HG03469 (cell line): ENCODE data around the gene FAM89B.
"Not testable (repeated sequence)": the region's sequence is repeated elsewhere in the genome, so short reads cannot be mapped to it uniquely, and the experiment has no call there.

Experiments
- ATAC-seq: cut with Tn5 transposase; IDR thresholded peaks from one replicate; pipeline ENCODE4 v1.9.1; 2021; ENCODE audit warnings: mild to moderate bottlenecking, moderate library complexity, moderate number of reproducible peaks; ENCODE audit not compliant: unreplicated experiment

Gene FAM89B

GRCh38 chr11:65572356-65573051 lies at the start of gene FAM89B:
TSS of gene FAM89B (plus strand) at chr11:65572538. CDS start at chr11:65572670, 132 bp downstream.
- no peak for ATAC-seq

GRCh38 chr11:65522718-65523630 lies 49.4 kb upstream of the FAM89B start:
- ATAC-seq: not testable (repeated sequence)

- not testable (repeated sequence) for ATAC-seq
Observed at GRCh38 chr11:65523631-65523968, 48.7 kb upstream of the FAM89B start.

GRCh38 chr11:65524014-65524740 lies 48.2 kb upstream of the FAM89B start:
- no peak for ATAC-seq

- ATAC-seq: no peak
Observed at GRCh38 chr11:65524741-65525545, 47.4 kb upstream of the FAM89B start, which contains the start of gene SCYL1. TSS of gene SCYL1 (plus strand) at chr11:65525083. CDS start at chr11:65525154, 71 bp downstream.

GRCh38 chr11:65525546-65526480 lies 46.5 kb upstream of the FAM89B start:
- ATAC-seq: no peak

GRCh38 chr11:65526744-65527143 lies 45.6 kb upstream of the FAM89B start:
- ATAC-seq: no peak

- ATAC-seq: no peak
Observed at GRCh38 chr11:65528819-65529350, 43.5 kb upstream of the FAM89B start.

- no peak for ATAC-seq
Observed at GRCh38 chr11:65529475-65530156, 42.7 kb upstream of the FAM89B start.

GRCh38 chr11:65530157-65530496 lies 42.2 kb upstream of the FAM89B start:
- ATAC-seq: no peak

GRCh38 chr11:65532388-65533064 lies 39.8 kb upstream of the FAM89B start:
- ATAC-seq: no peak

GRCh38 chr11:65535102-65535501 lies 37.2 kb upstream of the FAM89B start:
- ATAC-seq: no peak

GRCh38 chr11:65536412-65537295 lies 35.7 kb upstream of the FAM89B start:
- ATAC-seq: no peak

GRCh38 chr11:65537296-65537597 lies 35.1 kb upstream of the FAM89B start:
- no peak for ATAC-seq

GRCh38 chr11:65537620-65538231 lies 34.6 kb upstream of the FAM89B start:
- ATAC-seq: no peak

- no peak for ATAC-seq
Observed at GRCh38 chr11:65538232-65538914, 34.0 kb upstream of the FAM89B start.
